DND-41 (cell line): ENCODE results near the gene TIGD6.

Experiments
- ATAC-seq: fragments of 200-7000 bp; cut with Tn5 transposase; 3 replicates; pipeline ENCODE4 v1.9.1; 2021; ENCODE audit warnings: low read depth; ENCODE audit not compliant: insufficient read depth
- DNase-seq: peaks from one replicate; pipeline ENCODE4 v3.0.0-alpha.2; 2020
- H2AFZ ChIP-seq: 2 replicates; pipeline ENCODE4 v1.6.0; 2012; ENCODE audit warnings: low read depth, low read length
- H3K27ac ChIP-seq: 2 replicates; pipeline ENCODE4 v1.5.1; 2012; ENCODE audit warnings: low read length, inconsistent platforms
- H3K27me3 ChIP-seq: fragments of 200-600 bp; sonication (generic); 2 replicates; pipeline ENCODE4 v1.6.0; 2012; ENCODE audit warnings: low read length, mild to moderate bottlenecking, inconsistent platforms; ENCODE audit not compliant: insufficient read depth, poor library complexity
- H3K36me3 ChIP-seq: 2 replicates; pipeline ENCODE4 v1.5.1; 2012; ENCODE audit warnings: low read length, inconsistent platforms; ENCODE audit not compliant: insufficient read depth
- H3K4me1 ChIP-seq: 2 replicates; pipeline ENCODE4 v1.5.1; 2012; ENCODE audit warnings: mild to moderate bottlenecking, low read length; ENCODE audit not compliant: insufficient read depth
- H3K4me2 ChIP-seq: 2 replicates; pipeline ENCODE4 v1.6.0; 2012; ENCODE audit warnings: mild to moderate bottlenecking, moderate library complexity, low read length, inconsistent platforms; ENCODE audit not compliant: insufficient read depth
- H3K4me3 ChIP-seq, 2 experiments: fragments of 200-600 bp in 1 of 2; shearing (Covaris generic) in 1 of 2; 2 replicates each; pipeline ENCODE4 v1.5.1; 2012 to 2016; ENCODE audit warnings: inconsistent platforms in 2 of 2, low read length in 2 of 2, mild to moderate bottlenecking in 2 of 2, low read depth in 1 of 2, moderate library complexity in 1 of 2
- H3K79me2 ChIP-seq: 2 replicates; pipeline ENCODE4 v1.6.0; 2012; ENCODE audit warnings: low read length, inconsistent platforms; ENCODE audit not compliant: insufficient read depth
- H3K9ac ChIP-seq: 2 replicates; pipeline ENCODE4 v1.6.0; 2012; ENCODE audit warnings: low read depth, mild to moderate bottlenecking, inconsistent platforms, low read length, moderate library complexity
- H3K9me3 ChIP-seq: 2 replicates; pipeline ENCODE4 v1.5.1; 2012; ENCODE audit warnings: low read length, moderate library complexity, mild to moderate bottlenecking, inconsistent platforms; ENCODE audit not compliant: insufficient read depth, severe bottlenecking
- H4K20me1 ChIP-seq: 2 replicates; pipeline ENCODE4 v1.6.0; 2012; ENCODE audit warnings: low read length; ENCODE audit not compliant: insufficient read depth
- EZH2 ChIP-seq: IDR thresholded peaks from 3 replicates; pipeline ENCODE4 v1.6.1; 2012; ENCODE audit warnings: borderline replicate concordance, low read depth, mild to moderate bottlenecking, moderate library complexity, low read length, inconsistent platforms; ENCODE audit not compliant: severe bottlenecking
- TF ChIP-seq, protein P1 (sequence below): IDR thresholded peaks from 2 replicates; pipeline ENCODE4 v1.5.1; 2012; ENCODE audit warnings: borderline replicate concordance, low read length, moderate library complexity, mild to moderate bottlenecking; ENCODE audit not compliant: poor library complexity, severe bottlenecking; ENCODE audit errors: extremely low read depth

Gene TIGD6

DNA sequence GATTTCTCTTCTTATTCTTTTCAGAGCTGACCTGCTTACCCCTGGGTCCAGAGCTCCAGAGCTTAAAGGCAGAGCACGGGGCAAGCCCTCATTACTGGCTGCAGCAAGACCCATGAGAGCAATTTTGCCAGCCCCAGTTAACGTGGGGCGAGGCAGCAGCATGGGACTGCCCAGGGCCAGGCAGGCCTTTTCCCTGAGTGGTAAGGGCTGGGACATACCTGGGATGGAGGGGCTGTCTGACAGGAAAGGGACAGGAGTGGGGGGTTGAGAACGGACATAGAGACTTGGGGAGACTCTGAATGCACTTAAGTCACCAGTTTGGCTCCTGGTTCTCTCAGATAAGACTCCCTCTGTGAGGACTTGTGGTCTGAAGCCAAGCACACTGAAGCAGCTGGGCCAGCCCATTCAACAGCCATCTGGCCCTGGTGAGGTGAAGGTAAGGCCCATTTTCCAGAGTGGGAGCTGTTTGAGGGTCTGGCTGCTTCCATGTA is 26.3 kb upstream of the TIGD6 start:
- H3K4me2 ChIP-seq: no peak overlapping the region
- DNase-seq (no peak), ATAC-seq (no peak)
- no peaks in the 10 kb centered on the region; the same call in none of the 2 replicates for H4K20me1 ChIP-seq
- no peaks in the 10 kb centered on the region for H3K9me3 ChIP-seq
- peaks cover 94% of the 10 kb centered on the region for H3K36me3 ChIP-seq
- H3K4me1 ChIP-seq: no peaks in the 10 kb centered on the region
- no peak overlapping the region for H3K4me3 ChIP-seq
- H2AFZ ChIP-seq: no peak overlapping the region
- no peak overlapping the region for H3K27ac ChIP-seq
- H3K27me3 ChIP-seq: no peaks in the 10 kb centered on the region
- TF ChIP-seq EZH2: no peak
- TF ChIP-seq, protein P1, sequence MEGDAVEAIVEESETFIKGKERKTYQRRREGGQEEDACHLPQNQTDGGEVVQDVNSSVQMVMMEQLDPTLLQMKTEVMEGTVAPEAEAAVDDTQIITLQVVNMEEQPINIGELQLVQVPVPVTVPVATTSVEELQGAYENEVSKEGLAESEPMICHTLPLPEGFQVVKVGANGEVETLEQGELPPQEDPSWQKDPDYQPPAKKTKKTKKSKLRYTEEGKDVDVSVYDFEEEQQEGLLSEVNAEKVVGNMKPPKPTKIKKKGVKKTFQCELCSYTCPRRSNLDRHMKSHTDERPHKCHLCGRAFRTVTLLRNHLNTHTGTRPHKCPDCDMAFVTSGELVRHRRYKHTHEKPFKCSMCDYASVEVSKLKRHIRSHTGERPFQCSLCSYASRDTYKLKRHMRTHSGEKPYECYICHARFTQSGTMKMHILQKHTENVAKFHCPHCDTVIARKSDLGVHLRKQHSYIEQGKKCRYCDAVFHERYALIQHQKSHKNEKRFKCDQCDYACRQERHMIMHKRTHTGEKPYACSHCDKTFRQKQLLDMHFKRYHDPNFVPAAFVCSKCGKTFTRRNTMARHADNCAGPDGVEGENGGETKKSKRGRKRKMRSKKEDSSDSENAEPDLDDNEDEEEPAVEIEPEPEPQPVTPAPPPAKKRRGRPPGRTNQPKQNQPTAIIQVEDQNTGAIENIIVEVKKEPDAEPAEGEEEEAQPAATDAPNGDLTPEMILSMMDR: no peak
- no peak overlapping the region for H3K9ac ChIP-seq
- no peaks in the 10 kb centered on the region for H3K79me2 ChIP-seq

DNA sequence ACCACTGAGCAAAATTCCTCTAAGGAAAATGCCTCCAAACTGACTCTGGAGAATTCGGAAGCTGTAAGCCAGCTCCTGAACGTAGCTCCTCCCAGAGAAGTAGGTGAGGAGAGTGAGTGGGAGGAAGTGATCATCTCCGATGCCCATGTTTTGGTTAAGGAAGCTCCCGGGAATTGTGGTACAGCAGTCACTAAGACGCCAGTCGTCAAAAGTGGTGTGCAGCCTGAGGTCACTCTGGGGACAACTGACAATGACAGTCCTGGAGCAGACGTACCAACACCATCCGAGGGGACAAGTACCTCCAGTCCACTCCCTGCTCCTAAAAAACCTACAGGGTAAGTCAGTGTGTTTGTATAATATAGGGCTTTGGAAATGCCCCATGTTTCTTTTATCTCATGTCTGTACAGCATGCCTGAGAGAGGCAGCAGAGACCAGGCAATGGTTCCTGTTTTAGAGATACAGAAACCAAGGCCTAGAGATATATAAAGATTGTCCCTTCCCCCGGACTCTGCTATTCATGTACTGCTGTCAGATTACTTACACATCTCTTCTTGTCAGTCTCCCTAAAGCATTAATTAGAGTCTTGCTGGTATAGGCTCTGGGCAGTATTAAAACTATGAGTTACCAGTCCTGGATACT is 24.0 kb upstream of the TIGD6 start:
- Histone ChIP-seq H3K79me2 (no peaks in the 10 kb centered on the region), H3K36me3 (peaks cover 95% of the 10 kb centered on the region), H3K27ac (no peak overlapping the region), H3K4me3 (no peak overlapping the region), H3K4me1 (no peaks in the 10 kb centered on the region), H2AFZ (no peak overlapping the region), H3K4me2 (no peak overlapping the region), H3K9ac (no peak overlapping the region), H3K9me3 (no peaks in the 10 kb centered on the region), H3K27me3 (no peaks in the 10 kb centered on the region), H4K20me1 (no peaks in the 10 kb centered on the region; the same call in 1 of the 2 replicates)
- DNase-seq (no peak), ATAC-seq (no peak)
- TF ChIP-seq, protein P1: no peak
- TF ChIP-seq EZH2: no peak

DNA sequence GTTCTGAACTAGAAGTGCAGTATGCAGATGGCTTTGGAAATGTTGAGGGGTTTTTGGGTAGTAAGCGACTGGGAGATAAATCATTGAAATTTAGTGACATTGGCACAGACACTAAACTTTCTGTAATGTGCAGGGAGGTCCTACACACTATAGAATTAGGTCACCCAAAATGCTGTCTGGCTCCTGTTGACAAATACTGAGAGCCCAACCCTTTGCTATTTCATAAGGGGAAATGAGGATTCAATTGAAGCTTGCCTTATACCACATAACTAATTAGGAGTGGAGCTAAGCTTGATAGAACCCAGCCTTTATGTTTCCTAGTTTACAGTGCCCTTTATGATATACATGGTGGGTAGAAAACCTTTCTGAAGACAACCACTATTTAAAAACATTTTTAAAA is 22.7 kb upstream of the TIGD6 start:
- ATAC-seq: no peak
- Histone ChIP-seq H3K4me2 (no peak overlapping the region), H3K4me3 (no peak overlapping the region), H3K27me3 (no peaks in the 10 kb centered on the region), H2AFZ (no peak overlapping the region), H3K36me3 (peaks cover 98% of the 10 kb centered on the region), H3K79me2 (no peaks in the 10 kb centered on the region), H3K9me3 (no peaks in the 10 kb centered on the region), H3K27ac (no peak overlapping the region), H4K20me1 (no peaks in the 10 kb centered on the region; the same call in 1 of the 2 replicates), H3K9ac (no peak overlapping the region), H3K4me1 (no peaks in the 10 kb centered on the region)
- TF ChIP-seq, protein P1: no peak
- DNase-seq: no peak
